GM20000 (cell line): ENCODE results near the gene WDHD1.

Source experiments
- DNase-seq: peaks from one replicate; pipeline ENCODE4 v3.0.0; 2012; ENCODE audit warnings: low spot score
- CTCF ChIP-seq: IDR thresholded peaks from 2 replicates; pipeline ENCODE4 v1.5.1; 2012; ENCODE audit warnings: mild to moderate bottlenecking, control low read depth; ENCODE audit errors: extremely low read depth, missing control alignments

WDHD1 gene

GRCh38 chr14:54946500-54946899, 80.4 kb downstream of the WDHD1 start:
- no peak for DNase-seq
- TF ChIP-seq CTCF, result no peak

- no peak for DNase-seq
- TF ChIP-seq CTCF, result no peak
Measured at GRCh38 chr14:54944737-54945391, 82.0 kb downstream of the WDHD1 start.

- DNase-seq, result no peak
- no peak for TF ChIP-seq CTCF
Measured at GRCh38 chr14:54942913-54943312, 84.0 kb downstream of the WDHD1 start.

GRCh38 chr14:54936816-54937215, 90.1 kb downstream of the WDHD1 start:
- TF ChIP-seq CTCF, result no peak
- DNase-seq, result no peak

- DNase-seq, result no peak
- TF ChIP-seq CTCF, result no peak
Measured at GRCh38 chr14:54935958-54936357, 90.9 kb downstream of the WDHD1 start.

GRCh38 chr14:54935100-54935499, 91.8 kb downstream of the WDHD1 start:
- no peak for DNase-seq
- TF ChIP-seq CTCF, result no peak

GRCh38 chr14:54933006-54933405, 93.9 kb downstream of the WDHD1 start:
- TF ChIP-seq CTCF, result no peak
- no peak for DNase-seq
